Testis (tissue), 3 donors: ENCODE data around the gene MAD2L1BP. TPM values are rescaled to one million over a fixed set of nuclear protein-coding genes. Genes with fewer than 3 reads are reported as not detected.

Experiments
- DNase-seq: peaks from one replicate; pipeline ENCODE4 v3.0.0-alpha.2; 2019
- H3K27ac ChIP-seq, 2 donors: fragments of 200-600 bp; sonication (generic); one replicate each; pipeline ENCODE4 v1.5.1; 2019
- H3K27me3 ChIP-seq: fragments of 200-600 bp; sonication (generic); one replicate; pipeline ENCODE4 v1.5.1; 2019
- H3K36me3 ChIP-seq: fragments of 200-600 bp; sonication (generic); one replicate; pipeline ENCODE4 v1.5.1; 2017; ENCODE audit warnings: low read depth; ENCODE audit errors: missing control alignments
- H3K4me1 ChIP-seq: fragments of 200-600 bp; sonication (generic); one replicate; pipeline ENCODE4 v1.5.1; 2019
- H3K4me3 ChIP-seq, 2 donors: fragments of 200-600 bp; sonication (generic); one replicate each; pipeline ENCODE4 v1.5.1; 2017 to 2019
- H3K9me3 ChIP-seq: fragments of 200-600 bp; sonication (generic); one replicate; pipeline ENCODE4 v1.5.1; 2017
- POLR2A ChIP-seq: fragments of 450-650 bp; IDR thresholded peaks from one replicate; pipeline ENCODE4 v1.6.1; 2017; ENCODE audit warnings: antibody characterized with exemption, mild to moderate bottlenecking, moderate library complexity
- WGBS, 2 donors: methylation state at CpG; one replicate each; pipeline ENCODE4 v1.1.5; 2018; 5-methylcytosine and 5-hydroxymethylcytosine counted together
- intact Hi-C: fragments of 100-400 bp; cut with DNase I; formaldehyde crosslinking; loops from one replicate; pipeline ENCODE4 v1.15.1; 2023; ENCODE audit warnings: low total_unique reads
- polyA plus RNA-seq: library from polyadenylated mRNA; stranded (reverse); fragments of 350-450 nt; fragmentation: Illumina TruSeq; extraction: RNeasy Lipid Tissue Mini Kit (QIAGEN cat#74804); gene quantifications from one replicate; pipeline ENCODE4 v1.2.3, GENCODE V29; 2014; ENCODE audit warnings: low read depth, low replicate concordance; ENCODE audit not compliant: insufficient read depth
- total RNA-seq, 2 donors: library from RNA; depleted of rRNA; stranded (reverse); fragments of >200 nt; gene quantifications; one replicate each; pipeline ENCODE4 v1.2.3, GENCODE V29; 2016
- TF ChIP-seq, protein P1 (sequence below), 3 experiments: fragments of 450-650 bp in 2 of 3; fragments of 200-600 bp in 1 of 3; sonication (generic) in 1 of 3; IDR thresholded peaks; one replicate each; pipeline ENCODE4 v1.5.1; 2016 to 2019; ENCODE audit warnings: antibody characterized with exemption in 3 of 3, mild to moderate bottlenecking in 2 of 3, moderate library complexity in 1 of 3

Gene MAD2L1BP
- total and polyA plus RNA-seq, 3 donors from 2014 or later, result 38.3 to 42.4 (median 40.5) TPM

GRCh38 chr6:43624786-43625288 lies 10.8 kb upstream of the MAD2L1BP start:
- intact Hi-C loops, result no loop called here
- H3K36me3 ChIP-seq, result no peaks in the 10 kb centered on the region
- TF ChIP-seq POLR2A, result no peak
- TF ChIP-seq, protein P1, sequence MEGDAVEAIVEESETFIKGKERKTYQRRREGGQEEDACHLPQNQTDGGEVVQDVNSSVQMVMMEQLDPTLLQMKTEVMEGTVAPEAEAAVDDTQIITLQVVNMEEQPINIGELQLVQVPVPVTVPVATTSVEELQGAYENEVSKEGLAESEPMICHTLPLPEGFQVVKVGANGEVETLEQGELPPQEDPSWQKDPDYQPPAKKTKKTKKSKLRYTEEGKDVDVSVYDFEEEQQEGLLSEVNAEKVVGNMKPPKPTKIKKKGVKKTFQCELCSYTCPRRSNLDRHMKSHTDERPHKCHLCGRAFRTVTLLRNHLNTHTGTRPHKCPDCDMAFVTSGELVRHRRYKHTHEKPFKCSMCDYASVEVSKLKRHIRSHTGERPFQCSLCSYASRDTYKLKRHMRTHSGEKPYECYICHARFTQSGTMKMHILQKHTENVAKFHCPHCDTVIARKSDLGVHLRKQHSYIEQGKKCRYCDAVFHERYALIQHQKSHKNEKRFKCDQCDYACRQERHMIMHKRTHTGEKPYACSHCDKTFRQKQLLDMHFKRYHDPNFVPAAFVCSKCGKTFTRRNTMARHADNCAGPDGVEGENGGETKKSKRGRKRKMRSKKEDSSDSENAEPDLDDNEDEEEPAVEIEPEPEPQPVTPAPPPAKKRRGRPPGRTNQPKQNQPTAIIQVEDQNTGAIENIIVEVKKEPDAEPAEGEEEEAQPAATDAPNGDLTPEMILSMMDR (IDR thresholded peaks at IDR 0.05), result no peak
- no peak overlapping the region for H3K4me3 ChIP-seq
- no peaks in the 10 kb centered on the region for H3K9me3 ChIP-seq
- peaks cover 14% of the 10 kb centered on the region for H3K4me1 ChIP-seq
- 90 to 93% methylated on average over 7 of the region's 7 CpGs for WGBS, 2 donors
- peak; percentile 10 for DNase-seq
- H3K27ac ChIP-seq, result no peak overlapping the region
- no peaks in the 10 kb centered on the region for H3K27me3 ChIP-seq

DNA sequence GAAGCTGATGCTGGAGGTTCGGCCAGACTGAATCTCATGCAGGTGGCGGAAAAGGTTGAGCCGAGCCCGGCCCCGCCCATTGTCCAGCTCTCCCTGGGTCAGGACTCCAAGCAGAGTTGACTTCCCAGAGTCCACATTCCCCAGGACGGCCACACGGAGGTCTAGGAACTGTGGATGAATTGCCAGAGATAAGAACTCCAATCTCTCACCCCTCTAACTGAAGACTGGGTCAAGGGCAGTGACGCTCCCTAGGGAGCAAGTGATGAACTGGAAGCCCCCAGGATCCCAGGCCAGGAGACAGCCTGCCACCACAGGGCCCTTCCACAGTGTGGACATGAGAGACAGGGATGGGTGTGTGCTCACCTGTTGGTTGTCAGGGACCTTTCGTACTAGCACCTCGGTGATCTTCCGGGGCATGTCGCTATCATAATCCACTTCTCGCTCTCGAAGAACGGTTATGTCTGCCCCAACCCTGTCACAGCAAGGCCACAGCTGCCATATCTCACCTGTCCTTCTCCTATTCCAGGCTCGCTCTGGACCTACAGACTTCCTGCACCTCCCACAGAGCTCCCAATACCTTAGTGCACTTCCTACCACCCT lies 10.1 kb upstream of the MAD2L1BP start:
- no peak overlapping the region for H3K4me3 ChIP-seq
- H3K27me3 ChIP-seq, result no peaks in the 10 kb centered on the region
- DNase-seq, result peak; percentile 7
- H3K27ac ChIP-seq, result no peak overlapping the region
- no peaks in the 10 kb centered on the region for H3K9me3 ChIP-seq
- H3K36me3 ChIP-seq, result no peaks in the 10 kb centered on the region
- TF ChIP-seq, protein P1 (IDR thresholded peaks at IDR 0.05), result no peak
- TF ChIP-seq POLR2A, result no peak
- peaks cover 18% of the 10 kb centered on the region for H3K4me1 ChIP-seq
- 87 to 90% methylated on average over 15 to 16 of the region's 16 CpGs for WGBS, 2 donors
- intact Hi-C loops, result no loop called here

GRCh38 chr6:43627008-43627825 lies 8.4 kb upstream of the MAD2L1BP start:
- H3K36me3 ChIP-seq, result no peaks in the 10 kb centered on the region
- no peak overlapping the region for H3K4me3 ChIP-seq
- H3K4me1 ChIP-seq, result peaks cover 18% of the 10 kb centered on the region
- DNase-seq, result peak; percentile 80
- no peaks in the 10 kb centered on the region for H3K9me3 ChIP-seq
- WGBS, 2 donors, result 53 to 61% methylated on average over 5 of the region's 5 CpGs
- H3K27me3 ChIP-seq, result no peaks in the 10 kb centered on the region
- TF ChIP-seq, protein P1 (IDR thresholded peaks at IDR 0.05), result no peak
- no peak for TF ChIP-seq POLR2A
- peak overlapping the region; percentile 11 to 96 for H3K27ac ChIP-seq
- intact Hi-C loops, result no loop called here

- Histone ChIP-seq H3K4me3 (peak overlapping the region; percentile 98 to 99), H3K4me1 (peaks cover 18% of the 10 kb centered on the region), H3K9me3 (no peaks in the 10 kb centered on the region), H3K36me3 (no peaks in the 10 kb centered on the region), H3K27ac (peak overlapping the region; percentile 88 to 96), H3K27me3 (no peaks in the 10 kb centered on the region)
- intact Hi-C loops, result no loop called here
- 0 to 1% methylated on average over 24 to 25 of the region's 25 CpGs for WGBS, 2 donors
- TF ChIP-seq, protein P1 (IDR thresholded peaks at IDR 0.05), result no peak
- no peak for TF ChIP-seq POLR2A
- peak; percentile 61 for DNase-seq
These were observed 7.1 kb upstream of the MAD2L1BP start for GRCh38 chr6:43628393-43629103.
